GM19372 (cell line): ENCODE results near the gene TOR4A.

Source experiments
- ATAC-seq: cut with Tn5 transposase; IDR thresholded peaks from one replicate; pipeline ENCODE4 v1.9.1; 2021; ENCODE audit warnings: mild to moderate bottlenecking, low read depth, moderate library complexity; ENCODE audit not compliant: unreplicated experiment

Gene TOR4A

DNA sequence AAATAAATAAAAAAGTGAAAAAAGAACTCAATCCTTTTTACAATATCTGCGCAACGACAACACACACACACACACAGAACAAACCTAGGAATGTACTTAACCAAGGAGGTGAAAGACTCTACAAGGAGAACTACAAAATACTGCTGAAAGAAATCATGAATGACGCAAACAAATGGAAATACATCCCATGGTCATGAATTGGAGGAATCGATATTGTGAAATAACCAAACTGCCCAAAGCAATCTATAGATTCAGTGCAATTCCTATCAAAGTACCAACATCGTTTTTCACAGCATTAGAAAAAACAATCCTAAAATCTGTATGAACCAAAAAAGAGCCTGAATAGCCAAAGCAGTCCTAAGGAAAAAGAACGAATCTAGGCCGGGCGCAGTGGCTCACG lies 54.4 kb downstream of the TOR4A start:
- ATAC-seq, result no peak
